Cardiac septum (tissue), 1 donor: ENCODE data around the gene LILRB5. TPM values are rescaled to one million over a fixed set of nuclear protein-coding genes. Genes with fewer than 3 reads are reported as not detected.
"Not testable (repeated sequence)": the region's sequence is repeated elsewhere in the genome, so short reads cannot be mapped to it uniquely, and the experiment has no call there.

Experiments
- DNase-seq: peaks from one replicate; pipeline ENCODE4 v3.0.0-alpha.2; 2020; ENCODE audit warnings: low spot score
- intact Hi-C: fragments of 100-400 bp; cut with DNase I; formaldehyde crosslinking; loops from one replicate; pipeline ENCODE4 v1.14.0; 2022
- total RNA-seq: library from RNA; stranded (reverse); fragmentation: NEBNext Ultra II Directional; extraction: Animal tissue kit (Norgen Biotek cat#: 25700); gene quantifications from one replicate; pipeline ENCODE4 v1.2.1, GENCODE V29; 2021
- donor health status: DM: no; HTN: no; CAD: no.

LILRB5 gene
- total RNA-seq, 1 donor from 2014 or later: 4.4 TPM

DNA sequence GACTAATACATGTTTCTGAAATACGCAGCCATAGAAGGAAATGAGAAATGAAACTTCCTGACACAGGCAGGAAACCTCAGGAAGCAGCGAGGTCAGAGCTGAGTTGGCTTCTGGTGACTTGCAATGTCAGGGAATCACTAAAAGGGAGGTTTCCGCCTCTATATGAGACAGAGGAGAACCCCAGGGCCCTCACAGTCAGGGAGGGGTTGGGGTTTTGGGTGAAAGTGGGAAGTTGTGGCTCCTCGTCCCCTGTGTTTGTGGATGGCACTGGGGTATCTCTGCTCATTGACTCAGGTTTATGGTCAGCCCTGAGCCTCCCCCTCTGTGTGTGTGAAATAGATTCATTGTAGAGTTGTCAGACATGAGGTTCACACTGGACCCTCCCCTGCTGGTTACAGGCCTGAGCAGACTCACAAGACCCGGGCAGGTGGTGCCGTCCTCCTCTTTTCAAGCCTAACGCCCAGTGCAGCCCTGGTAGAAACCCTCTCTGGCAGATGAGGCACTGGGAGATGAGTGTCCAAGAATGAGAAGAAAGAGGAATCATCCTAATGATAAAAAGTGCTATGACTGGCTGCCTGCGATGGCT lies 9.0 kb downstream of the LILRB5 start:
- DNase-seq: peak; percentile 84
- intact Hi-C loops: no loop called here

DNA sequence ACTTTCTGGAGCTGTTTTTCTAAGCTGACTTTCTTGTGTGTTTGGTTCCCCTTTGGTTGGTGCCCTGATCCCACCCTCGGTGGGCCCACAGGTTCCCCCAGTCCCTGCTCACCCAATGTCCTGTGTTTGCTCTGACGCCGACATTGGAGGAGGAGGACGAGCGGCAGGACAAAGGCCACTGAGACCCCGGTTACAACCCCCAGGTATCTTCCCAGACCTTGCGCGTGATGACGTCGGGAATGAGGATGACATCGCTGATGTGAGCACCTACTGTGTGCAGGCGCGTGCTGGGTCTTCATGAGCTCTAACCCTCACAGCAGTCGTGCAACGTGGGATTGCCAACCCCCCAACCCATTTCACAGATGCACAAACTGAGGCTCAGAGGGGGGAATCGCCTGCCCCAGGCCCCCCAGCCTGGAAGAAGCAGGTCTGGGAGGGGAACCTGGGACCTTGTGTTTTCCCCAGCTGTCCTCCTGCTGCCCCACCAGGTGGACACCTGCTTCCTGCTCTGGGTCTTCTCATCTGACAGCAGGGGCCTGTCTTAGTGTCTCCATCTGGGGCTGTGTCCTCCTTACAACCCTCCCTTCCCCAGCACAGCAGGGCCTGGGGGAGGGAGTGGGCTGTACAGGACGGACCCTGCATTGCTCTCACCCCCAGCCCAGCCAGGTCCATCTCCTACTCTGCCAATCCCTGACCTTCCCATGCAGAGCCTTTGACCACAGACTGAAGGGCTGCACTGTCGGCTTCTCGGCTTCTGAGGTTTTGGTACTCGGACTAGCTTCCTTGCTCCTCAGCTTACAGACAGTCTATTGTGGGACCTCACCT lies 9.8 kb downstream of the LILRB5 start:
- no peak for DNase-seq
- intact Hi-C loops: no loop called here

DNA sequence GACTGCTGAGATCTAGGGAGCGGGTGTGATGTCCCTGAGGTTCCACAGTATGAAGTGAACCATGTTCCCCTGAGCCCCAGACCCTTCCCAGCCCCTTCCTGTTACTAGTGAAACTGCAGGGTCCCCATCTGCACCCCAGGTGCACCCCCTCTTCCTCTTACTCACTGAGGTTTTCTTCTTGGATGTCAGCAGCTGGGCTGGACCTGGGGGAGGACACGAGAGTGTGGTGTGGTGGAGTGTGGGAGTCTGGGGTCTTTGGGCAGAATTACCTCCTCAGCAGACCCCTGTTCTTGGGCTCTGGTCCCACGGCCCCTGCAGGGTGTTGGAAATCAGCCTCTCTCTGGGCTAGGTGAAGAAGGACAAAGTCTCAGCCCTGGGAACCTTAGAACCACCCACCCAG lies 11.1 kb downstream of the LILRB5 start:
- no peak for DNase-seq
- intact Hi-C loops: no loop called here

DNA sequence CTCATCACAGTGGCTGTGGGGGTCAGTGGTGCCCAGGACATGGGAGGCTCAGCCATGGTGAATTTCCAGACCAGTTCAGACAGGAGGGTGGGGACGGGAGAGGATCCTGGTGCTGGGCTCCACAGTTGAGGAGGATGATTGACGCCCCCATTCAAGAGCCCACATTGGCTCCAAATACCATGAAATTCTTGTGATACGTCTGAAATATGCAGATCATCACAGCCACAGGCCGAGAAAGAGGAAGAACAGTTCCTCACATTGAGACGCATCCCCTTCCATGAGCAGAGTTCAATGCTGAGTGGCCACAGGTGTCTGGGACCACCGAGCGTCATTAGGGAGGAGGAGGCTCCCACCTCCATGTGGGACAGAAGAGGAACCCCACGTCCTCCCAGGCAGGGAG lies 13.3 kb downstream of the LILRB5 start:
- intact Hi-C loops, DNase-seq: not testable (repeated sequence)

DNA sequence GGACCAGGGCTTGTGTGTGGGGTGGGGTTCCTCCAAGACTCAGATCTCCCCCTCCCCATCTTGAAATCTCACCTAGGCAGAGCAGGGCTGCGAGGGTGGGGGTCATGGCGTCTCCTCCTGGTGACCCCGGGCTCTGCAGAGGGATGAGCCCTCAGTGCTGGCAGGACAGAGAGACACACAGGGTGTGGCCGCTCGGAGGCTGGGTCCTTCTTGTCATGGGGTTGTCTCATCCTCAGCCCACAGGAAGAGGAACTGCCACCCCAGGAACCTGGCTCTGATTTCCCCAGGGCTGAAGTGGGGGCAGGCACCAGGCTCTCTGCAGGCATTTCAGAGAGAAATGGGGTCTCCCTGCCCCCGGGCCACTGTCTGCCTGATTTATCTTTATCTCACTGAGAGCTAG lies 14.4 kb downstream of the LILRB5 start, which contains the start of gene LILRA6:
Gene LILRA6, minus strand, starts transcription at position 145 of the 400 bp plus-strand sequence.
- peak; percentile 88 for DNase-seq
- intact Hi-C loops: not testable (repeated sequence)

DNA sequence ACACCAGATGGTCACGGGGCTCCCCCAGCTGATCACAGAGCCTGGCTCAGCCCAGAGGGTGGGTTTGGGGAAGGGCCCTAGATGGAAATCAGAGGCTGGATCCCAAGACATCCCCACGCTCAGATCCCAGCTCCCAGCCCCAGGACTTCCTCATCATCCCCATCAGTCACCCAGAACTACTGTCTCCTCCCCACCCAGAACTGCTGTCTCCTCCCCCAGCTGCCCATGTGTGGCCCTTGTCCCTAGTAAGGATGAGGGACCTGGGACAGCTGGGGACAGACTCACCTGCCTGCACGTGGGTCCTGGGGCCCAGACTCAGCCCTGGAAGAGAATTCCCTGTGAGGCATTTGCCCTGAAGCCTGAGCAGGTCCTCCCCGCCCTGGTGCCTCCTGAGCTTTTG lies 14.8 kb downstream of the LILRB5 start:
- DNase-seq, intact Hi-C loops: not testable (repeated sequence)

DNA sequence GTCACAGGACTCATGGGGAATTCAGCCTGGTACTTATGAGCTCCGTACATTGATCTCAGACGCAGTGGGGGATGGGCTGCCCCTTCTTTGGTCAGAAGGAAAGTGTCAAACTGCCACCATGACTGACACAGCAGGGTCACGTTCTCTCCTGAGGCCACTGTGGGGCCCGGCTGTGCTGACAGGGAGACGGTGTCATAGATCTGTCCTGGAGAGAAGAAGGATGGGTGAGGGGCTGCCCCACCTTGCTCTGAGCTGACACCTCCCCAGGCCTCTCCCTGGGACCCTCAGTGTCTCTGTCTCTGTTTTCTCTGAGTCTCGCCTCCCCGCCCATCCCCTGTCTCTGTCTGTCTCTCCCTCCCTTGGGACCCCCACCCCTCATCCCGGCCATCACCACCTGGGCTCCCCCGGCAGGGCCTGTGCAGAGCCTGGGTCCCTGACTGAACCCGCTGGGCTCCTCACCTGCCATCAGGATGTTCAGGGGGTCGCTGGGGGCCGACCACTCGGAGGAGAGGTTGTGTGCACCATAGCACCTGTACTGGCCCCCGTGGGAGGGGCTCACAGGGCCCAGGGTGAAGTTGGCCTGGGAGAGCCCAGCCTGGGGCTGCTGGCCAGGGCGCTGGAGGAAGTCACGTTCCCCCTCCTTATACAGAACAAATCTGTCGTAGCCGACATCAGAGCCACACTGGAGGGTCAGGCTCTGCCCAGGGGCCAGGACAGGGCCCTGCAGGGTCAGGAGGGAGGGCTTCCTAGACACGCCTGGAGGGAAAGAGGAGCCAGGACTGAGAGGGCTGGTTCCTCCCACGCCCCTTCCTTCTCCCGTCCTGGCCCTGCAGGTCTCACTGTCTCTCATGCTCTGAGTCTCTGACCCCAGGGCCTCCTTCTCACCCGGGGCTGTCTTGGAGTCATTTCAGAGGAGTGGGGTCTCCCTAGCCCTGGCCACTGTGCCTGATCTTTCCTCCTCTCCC lies 16.4 kb downstream of the LILRB5 start:
- intact Hi-C loops: not testable (repeated sequence)
- peak; percentile 71 for DNase-seq

DNA sequence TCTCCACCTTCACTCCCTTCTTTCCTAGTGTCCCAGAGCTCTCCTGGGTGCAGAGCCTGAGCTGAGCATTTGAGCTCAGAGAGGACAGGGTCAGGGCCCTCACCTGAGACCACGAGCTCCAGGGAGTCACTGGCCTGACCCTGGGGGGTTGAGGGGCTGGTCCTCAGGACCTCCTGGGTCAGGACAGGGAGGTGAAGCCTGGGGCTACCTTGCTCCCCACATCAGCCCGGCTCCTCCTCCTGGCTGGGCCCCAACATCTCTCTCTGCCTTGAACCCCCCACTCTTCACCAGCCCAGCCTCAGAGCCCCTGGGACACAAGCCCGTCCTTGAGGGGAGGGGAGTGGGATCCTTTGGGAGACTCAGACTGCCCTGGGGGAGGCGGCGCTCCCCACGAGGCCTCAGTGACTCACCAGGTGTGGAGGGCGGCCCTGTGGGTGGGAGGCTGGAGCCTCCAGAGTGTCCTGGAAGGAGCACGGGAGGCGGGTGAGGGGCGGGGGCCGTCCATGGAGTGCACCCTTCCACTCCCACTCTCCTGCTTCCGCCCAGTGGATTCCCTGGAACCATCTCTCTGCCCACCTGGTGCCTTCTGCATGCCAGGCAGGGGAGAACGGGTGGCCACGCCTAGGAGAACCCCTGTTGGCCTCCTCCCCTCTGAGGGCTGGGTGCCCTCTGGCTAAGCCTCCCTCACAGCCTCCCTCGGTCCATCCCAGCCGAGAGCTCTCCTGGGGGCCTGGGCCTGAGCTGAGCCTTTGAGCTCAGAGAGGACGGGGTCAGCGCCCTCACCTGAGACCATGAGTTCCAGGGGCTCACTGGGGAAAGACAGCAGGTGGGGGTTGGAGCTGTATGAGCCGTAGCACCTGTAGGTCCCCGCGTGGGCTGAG lies 17.3 kb downstream of the LILRB5 start:
- intact Hi-C loops: not testable (repeated sequence)
- DNase-seq: peak; percentile 60

DNA sequence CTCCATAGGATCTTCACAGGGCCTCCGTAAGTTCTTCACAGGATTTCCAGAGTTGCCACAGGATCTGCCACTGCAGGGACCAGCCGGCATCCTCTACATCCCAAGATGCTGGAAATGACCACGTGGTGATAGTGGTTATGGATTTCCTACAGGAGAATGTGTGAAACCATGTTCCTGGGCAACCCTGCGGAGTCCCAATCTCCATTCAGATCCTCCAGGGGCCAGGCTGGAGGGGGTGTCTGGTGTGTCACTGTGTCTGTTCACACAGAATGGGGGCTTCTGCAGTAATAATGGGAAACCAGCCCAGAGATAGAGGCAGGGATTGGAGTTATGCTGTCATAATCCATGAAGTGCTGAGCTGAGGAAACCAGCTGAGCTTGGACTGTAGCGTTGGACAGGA lies 23.1 kb downstream of the LILRB5 start:
- intact Hi-C loops: no loop called here
- DNase-seq: no peak

DNA sequence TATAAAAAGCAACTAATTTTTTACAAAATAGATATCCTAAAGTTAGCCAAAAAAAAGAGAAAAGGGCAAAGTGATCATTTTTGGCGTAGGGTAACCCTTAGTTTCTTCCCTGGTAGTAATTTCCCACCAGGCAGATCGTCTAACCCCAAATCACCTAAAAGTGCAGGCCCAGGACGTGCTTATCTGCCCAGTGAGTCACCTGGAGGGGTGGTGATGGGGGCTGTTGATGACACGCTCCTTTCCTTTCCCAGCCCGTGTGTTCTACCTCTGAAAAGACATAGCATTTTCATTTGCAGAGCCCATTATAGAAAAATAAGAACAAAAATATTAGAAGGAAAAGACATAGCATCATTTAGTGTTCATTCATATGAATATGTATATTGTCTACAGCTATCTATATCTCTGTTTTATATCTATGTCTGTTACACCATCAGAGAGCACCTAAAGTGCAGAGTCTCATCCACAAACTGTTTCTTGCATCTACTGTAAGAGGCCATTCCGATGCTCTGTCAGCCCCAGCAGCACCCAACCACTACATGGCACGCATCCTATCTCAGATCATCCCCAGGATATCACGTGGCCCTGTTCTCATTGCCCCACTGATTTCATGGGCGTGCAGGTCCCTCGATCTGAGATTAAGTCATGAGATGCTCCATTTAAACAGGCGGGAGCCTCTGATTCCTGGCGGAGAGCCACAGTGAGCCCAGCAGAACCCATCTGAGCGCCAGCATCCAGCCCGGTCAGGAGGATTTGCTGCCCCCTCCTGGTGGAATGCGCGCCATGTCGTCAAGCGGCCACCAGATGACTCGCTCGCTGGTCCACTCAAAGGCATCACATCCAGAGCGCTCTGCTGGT lies 25.8 kb downstream of the LILRB5 start:
- intact Hi-C loops: loop anchor here (1.0 kb wide), 1 partner anchor 63 kb away; no protein-coding TSS in a partner anchor
- peak; percentile 95 for DNase-seq

DNA sequence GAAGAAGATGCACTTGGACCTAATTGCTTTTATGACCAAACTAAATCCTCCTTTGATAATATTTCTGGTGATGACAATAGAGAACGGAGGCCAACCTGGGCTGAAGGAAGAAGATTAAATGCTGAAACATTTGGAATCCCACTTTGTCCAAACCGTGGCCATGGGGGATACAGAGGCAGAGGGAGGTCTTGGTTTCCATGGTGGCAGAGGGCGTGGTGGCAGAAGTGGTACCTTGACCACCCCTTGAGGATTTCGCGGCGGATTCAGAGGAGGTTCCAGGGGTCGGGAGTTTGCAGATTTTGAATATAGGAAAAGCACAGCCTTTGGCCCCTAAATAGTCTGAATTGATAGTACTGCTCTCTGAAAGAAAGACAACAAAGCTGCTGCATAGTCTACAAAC lies 27.0 kb downstream of the LILRB5 start:
- no peak for DNase-seq
- intact Hi-C loops: no loop called here

DNA sequence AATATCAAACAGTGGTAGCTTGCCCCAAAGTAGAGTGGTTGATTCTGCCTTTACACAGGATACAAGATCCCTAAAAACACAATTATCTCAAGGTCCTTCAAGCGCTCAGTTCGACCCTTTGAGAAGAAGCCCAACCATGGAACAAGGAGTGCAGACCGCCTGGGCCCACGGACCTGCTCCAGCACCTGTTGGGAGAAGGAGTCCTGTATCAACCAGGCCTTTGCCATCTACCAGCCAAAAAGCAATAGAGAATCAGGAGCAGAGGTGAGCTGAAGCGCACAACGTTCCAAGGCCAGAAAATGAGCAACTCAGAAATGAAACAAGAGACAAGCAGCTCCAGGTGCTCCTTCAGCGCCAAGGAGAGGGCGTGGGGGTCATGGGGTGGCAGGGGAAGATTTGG lies 27.9 kb downstream of the LILRB5 start:
- intact Hi-C loops: no loop called here
- DNase-seq: no peak

DNA sequence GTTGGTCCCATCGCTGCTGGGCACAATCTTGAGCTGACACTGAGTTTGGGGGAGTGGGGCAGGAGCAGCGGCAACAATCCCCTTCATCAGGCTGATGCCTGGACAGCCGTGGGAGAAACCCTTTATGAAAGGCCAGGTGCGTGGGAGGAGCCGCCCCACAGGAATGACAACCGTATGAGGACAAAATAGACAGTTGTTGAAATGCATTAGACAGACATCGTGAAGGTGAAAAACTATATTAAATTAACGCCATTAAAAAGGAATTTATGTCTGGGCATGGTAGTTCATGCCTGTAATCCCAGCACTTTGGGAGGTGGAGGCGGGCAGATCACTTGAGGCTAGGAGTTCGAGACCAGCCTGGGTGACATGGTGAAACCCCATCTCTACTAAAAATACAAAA lies 32.5 kb downstream of the LILRB5 start:
- DNase-seq, intact Hi-C loops: not testable (repeated sequence)

DNA sequence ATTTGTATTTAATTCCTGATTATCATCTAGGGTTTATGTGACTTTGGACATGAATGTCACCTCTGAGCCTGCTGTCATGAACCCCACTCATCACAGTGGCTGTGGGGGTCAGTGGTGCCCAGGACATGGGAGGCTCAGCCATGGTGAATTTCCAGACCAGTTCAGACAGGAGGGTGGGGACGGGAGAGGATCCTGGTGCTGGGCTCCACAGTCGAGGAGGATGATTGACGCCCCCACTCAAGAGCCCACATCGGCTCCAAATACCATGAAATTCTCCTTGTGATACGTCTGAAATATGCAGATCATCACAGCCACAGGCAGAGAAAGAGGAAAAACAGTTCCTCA lies 33.2 kb downstream of the LILRB5 start:
- intact Hi-C loops, DNase-seq: not testable (repeated sequence)

DNA sequence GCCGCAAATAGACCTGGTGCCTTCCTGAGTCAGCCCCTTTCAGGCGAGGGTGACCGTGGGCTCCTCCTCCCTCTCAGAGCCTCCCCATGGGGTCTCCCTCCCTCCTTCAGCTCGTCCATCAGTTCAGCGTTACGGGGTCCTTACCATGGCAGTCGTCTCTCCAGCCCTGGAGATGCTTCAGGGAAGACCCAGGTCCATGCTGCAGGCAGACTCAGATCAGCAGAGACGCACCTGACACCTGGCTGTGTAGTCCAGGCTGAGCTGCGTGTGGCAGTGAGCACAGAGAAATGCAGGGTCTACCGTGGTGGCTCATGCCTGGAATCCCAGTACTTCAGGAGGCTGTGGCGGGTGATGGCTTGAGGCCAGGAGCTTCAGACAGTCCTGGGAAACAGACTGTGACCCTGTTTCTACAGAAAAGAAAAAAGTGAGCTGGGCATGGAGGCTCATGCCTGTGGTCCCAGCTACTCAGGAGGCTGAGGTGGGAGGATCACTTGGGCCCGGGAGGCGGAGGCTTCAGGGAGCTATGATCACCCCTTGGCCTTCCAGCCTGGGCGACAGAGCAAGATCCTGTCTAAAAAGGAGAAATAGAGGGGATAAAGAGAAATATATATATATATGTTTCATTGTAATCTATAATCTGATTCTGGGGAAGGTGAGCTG lies 33.7 kb downstream of the LILRB5 start:
- DNase-seq, intact Hi-C loops: not testable (repeated sequence)

DNA sequence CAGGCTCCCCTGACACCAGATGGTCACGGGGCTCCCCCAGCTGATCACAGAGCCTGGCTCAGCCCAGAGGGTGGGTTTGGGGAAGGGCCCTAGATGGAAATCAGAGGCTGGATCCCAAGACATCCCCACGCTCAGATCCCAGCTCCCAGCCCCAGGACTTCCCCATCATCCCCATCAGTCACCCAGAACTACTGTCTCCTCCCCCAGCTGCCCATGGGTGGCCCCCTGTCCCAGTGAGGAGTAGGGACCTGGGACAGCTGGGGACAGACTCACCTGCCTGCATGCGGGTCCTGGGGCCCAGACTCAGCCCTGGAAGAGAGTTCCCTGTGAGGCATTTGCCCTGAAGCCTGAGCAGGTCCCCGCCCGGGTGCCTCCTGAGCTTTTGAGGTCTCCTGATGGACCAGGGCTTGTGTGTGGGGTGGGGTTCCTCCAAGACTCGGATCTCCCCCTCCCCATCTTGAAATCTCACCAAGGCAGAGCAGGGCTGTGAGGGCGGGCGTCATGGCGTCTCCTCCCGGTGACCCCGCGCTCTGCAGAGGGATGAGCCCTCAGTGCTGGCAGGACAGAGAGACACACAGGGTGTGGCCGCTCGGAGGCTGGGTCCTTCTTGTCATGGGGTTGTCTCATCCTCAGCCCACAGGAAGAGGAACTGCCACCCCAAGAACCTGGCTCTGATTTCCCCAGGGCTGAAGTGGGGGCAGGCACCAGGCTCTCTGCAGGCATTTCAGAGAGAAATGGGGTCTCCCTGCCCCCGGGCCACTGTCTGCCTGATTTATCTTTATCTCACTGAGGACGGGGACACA lies 34.4 kb downstream of the LILRB5 start, which contains the start of gene LILRB3:
Gene LILRB3, minus strand, starts transcription at position 534 of the 803 bp plus-strand sequence. Its CDS starts 31 bp downstream, at position 503.
- DNase-seq, intact Hi-C loops: not testable (repeated sequence)

DNA sequence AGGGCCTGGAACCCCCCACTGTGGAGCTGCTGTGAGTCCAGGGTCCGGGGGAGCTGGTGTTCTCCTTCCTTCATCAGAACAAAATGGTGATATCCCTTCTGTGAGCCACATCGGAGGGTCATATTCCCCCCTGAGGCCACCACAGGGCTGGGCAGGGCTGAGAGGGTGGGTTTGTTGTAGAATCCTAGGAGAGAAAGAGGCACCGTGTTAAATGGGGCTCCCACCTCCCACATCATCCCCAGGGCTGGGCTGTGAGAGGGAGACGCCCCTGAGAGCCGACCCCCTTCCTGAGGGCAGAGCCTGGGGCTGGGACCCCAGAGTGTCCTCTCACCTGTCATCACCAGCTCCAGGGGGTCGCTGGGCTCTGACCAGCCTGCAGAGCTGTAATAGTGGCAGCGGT lies 35.1 kb downstream of the LILRB5 start:
- DNase-seq, intact Hi-C loops: not testable (repeated sequence)
